GM23338 (cell line): Measurements from ENCODE around the gene STK24. TPM values are rescaled to one million over a fixed set of nuclear protein-coding genes. Genes with fewer than 3 reads are reported as not detected.
A peak's percentile ranks its signal among the peaks of the same experiment; 100 is the strongest.

Experiments
- ATAC-seq: fragments of 200-7000 bp; cut with Tn5 transposase; 3 replicates; pipeline ENCODE4 v1.9.1; 2020
- DNase-seq: peaks from one replicate; pipeline ENCODE4 v3.0.0-alpha.2; 2015; ENCODE audit warnings: low spot score
- H2AFZ ChIP-seq: fragments of 200-600 bp; sonication (generic); 2 replicates; pipeline ENCODE4 v1.8.0; 2016; ENCODE audit warnings: antibody characterized with exemption, mild to moderate bottlenecking, moderate library complexity
- H3F3A ChIP-seq: fragments of 200-600 bp; sonication (generic); replicated peaks from 2 replicates; pipeline ENCODE4 v1.8.0; 2017; ENCODE audit warnings: antibody characterized with exemption, mixed run types, low read depth
- H3K27ac ChIP-seq: fragments of 200-600 bp; sonication (generic); 2 replicates; pipeline ENCODE4 v1.6.1; 2016; ENCODE audit warnings: low read depth
- H3K27me3 ChIP-seq: fragments of 200-600 bp; sonication (generic); 2 replicates; pipeline ENCODE4 v1.8.0; 2016; ENCODE audit warnings: mild to moderate bottlenecking, mixed run types, moderate library complexity; ENCODE audit not compliant: insufficient read depth
- H3K36me3 ChIP-seq: fragments of 200-600 bp; sonication (generic); 2 replicates; pipeline ENCODE4 v1.8.0; 2016; ENCODE audit warnings: mild to moderate bottlenecking; ENCODE audit not compliant: insufficient read depth
- H3K4me1 ChIP-seq: fragments of 200-600 bp; sonication (generic); 2 replicates; pipeline ENCODE4 v1.8.0; 2016; ENCODE audit warnings: mild to moderate bottlenecking, moderate library complexity; ENCODE audit not compliant: insufficient read depth
- H3K4me2 ChIP-seq: fragments of 200-600 bp; sonication (generic); 2 replicates; pipeline ENCODE4 v1.7.1; 2017; ENCODE audit warnings: mixed run types
- H3K4me3 ChIP-seq: fragments of 200-600 bp; sonication (generic); 2 replicates; pipeline ENCODE4 v1.6.1; 2016; ENCODE audit warnings: mixed run types
- H3K79me2 ChIP-seq: fragments of 200-600 bp; sonication (generic); replicated peaks from 2 replicates; pipeline ENCODE4 v1.8.0; 2017; ENCODE audit warnings: mild to moderate bottlenecking; ENCODE audit not compliant: insufficient read depth
- H3K9me2 ChIP-seq: fragments of 200-600 bp; sonication (generic); 2 replicates; pipeline ENCODE4 v1.8.0; 2017; ENCODE audit not compliant: insufficient read depth
- H4K20me1 ChIP-seq: fragments of 200-600 bp; sonication (generic); replicated peaks from 2 replicates; pipeline ENCODE4 v1.8.0; 2017; ENCODE audit warnings: mild to moderate bottlenecking; ENCODE audit not compliant: insufficient read depth
- H3K27ac Mint-ChIP-seq: 2 replicates; pipeline ENCODE4 v1.8.0; 2020; ENCODE audit warnings: inconsistent platforms, mild to moderate bottlenecking, moderate library complexity, mixed read lengths
- H3K27me3 Mint-ChIP-seq: 3 replicates; pipeline ENCODE4 v1.8.0; 2022; ENCODE audit warnings: low read depth, mild to moderate bottlenecking, moderate library complexity, mixed read lengths, inconsistent platforms; ENCODE audit not compliant: insufficient read depth, poor library complexity
- H3K36me3 Mint-ChIP-seq: 3 replicates; pipeline ENCODE4 v1.8.0; 2021; ENCODE audit warnings: low read depth, mild to moderate bottlenecking, inconsistent platforms, moderate library complexity, mixed read lengths
- H3K4me1 Mint-ChIP-seq: 3 replicates; pipeline ENCODE4 v1.8.0; 2020; ENCODE audit warnings: mild to moderate bottlenecking, inconsistent platforms, mixed read lengths
- H3K4me3 Mint-ChIP-seq: 3 replicates; pipeline ENCODE4 v1.8.0; 2021; ENCODE audit warnings: moderate library complexity, mild to moderate bottlenecking, inconsistent platforms, mixed read lengths
- H3K9me3 Mint-ChIP-seq: 3 replicates; pipeline ENCODE4 v1.8.0; 2020; ENCODE audit warnings: moderate library complexity, mild to moderate bottlenecking, inconsistent platforms, mixed read lengths
- ETS1 ChIP-seq: IDR thresholded peaks from 2 replicates; pipeline ENCODE4 v1.6.1; 2016; ENCODE audit warnings: antibody characterized with exemption
- EZH2 ChIP-seq: fragments of 200-600 bp; sonication (generic); IDR thresholded peaks from one replicate; pipeline ENCODE4 v1.8.0; 2017; ENCODE audit warnings: antibody characterized with exemption, mild to moderate bottlenecking, low read depth; ENCODE audit not compliant: unreplicated experiment
- EZH2phosphoT487 ChIP-seq: fragments of 200-600 bp; sonication (generic); IDR thresholded peaks from one replicate; pipeline ENCODE4 v1.8.1; 2018; ENCODE audit warnings: antibody characterized with exemption; ENCODE audit not compliant: unreplicated experiment
- JUNB ChIP-seq: IDR thresholded peaks from one replicate; pipeline ENCODE4 v1.6.1; 2016; ENCODE audit warnings: antibody characterized with exemption; ENCODE audit not compliant: unreplicated experiment
- NANOG ChIP-seq: IDR thresholded peaks from 2 replicates; pipeline ENCODE4 v1.6.1; 2016; ENCODE audit warnings: antibody characterized with exemption, borderline replicate concordance
- POLR2AphosphoS5 ChIP-seq: IDR thresholded peaks from 2 replicates; pipeline ENCODE4 v1.6.1; 2016; ENCODE audit warnings: antibody characterized with exemption, low read depth
- STAT1 ChIP-seq: IDR thresholded peaks from one replicate; pipeline ENCODE4 v1.6.1; 2016; ENCODE audit warnings: antibody characterized with exemption; ENCODE audit not compliant: unreplicated experiment
- ZNF114 ChIP-seq: fragments of 250-450 bp; sonication (Bioruptor Pico); IDR thresholded peaks from 2 replicates; pipeline ENCODE4 v1.5.0; 2020; ENCODE audit warnings: mild to moderate bottlenecking, moderate library complexity
- ZNF331 ChIP-seq: fragments of 250-450 bp; sonication (Bioruptor Pico); IDR thresholded peaks from 2 replicates; pipeline ENCODE4 v1.5.0; 2020; ENCODE audit warnings: low read depth, mild to moderate bottlenecking, moderate library complexity
- polyA plus RNA-seq: library from polyadenylated mRNA; unstranded; fragments of >200 nt; fragmentation: Nextera tagmentation; extraction: Ambion mirVana; gene quantifications from 2 replicates; pipeline ENCODE4 v1.2.1, GENCODE V29; 2016
- total RNA-seq: library from RNA; depleted of rRNA; stranded (reverse); fragments of >200 nt; shearing (Covaris generic); gene quantifications from 2 replicates; pipeline ENCODE4 v1.2.3, GENCODE V29; 2014
- TF ChIP-seq, protein P1 (sequence below), 2 experiments: fragments of 200-600 bp in 1 of 2; sonication (generic) in 1 of 2; conservative IDR thresholded peaks; 2 replicates each; pipeline versions ENCODE4 v1.5.1 to v1.6.1; 2016 to 2017; ENCODE audit warnings: antibody characterized with exemption in 2 of 2, low read depth in 2 of 2, mild to moderate bottlenecking in 2 of 2, moderate library complexity in 1 of 2
- TF ChIP-seq, protein P2 (sequence below): IDR thresholded peaks from one replicate; pipeline ENCODE4 v1.6.1; 2018; ENCODE audit warnings: antibody characterized with exemption; ENCODE audit not compliant: unreplicated experiment
- TF ChIP-seq, protein P3 (sequence below): fragments of 250-450 bp; sonication (Bioruptor Pico); IDR thresholded peaks from 2 replicates; pipeline ENCODE4 v1.5.0; 2020; ENCODE audit warnings: mild to moderate bottlenecking, moderate library complexity

The STK24 gene
- total and polyA plus RNA-seq, 2 experiments from 2014 or later = 56.5 to 144 TPM

- Mint-ChIP-seq H3K36me3 (no peaks in the 10 kb centered on the region), H3K4me1 (peaks cover 83% of the 10 kb centered on the region), H3K4me3 (no peak overlapping the region), H3K9me3 (no peaks in the 10 kb centered on the region; the same call in 2 of the 3 replicates), H3K27me3 (peaks cover 10% of the 10 kb centered on the region), H3K27ac (no peak overlapping the region)
- H3K4me3 ChIP-seq = no peak overlapping the region
- H3K9me2 ChIP-seq = no peaks in the 10 kb centered on the region
- ATAC-seq (no peak), DNase-seq (no peak)
- H3K4me2 ChIP-seq = 0 out of 2 replicates have a peak overlapping the region, but pooled peaks have one; percentile 55
- no peak for TF ChIP-seq POLR2AphosphoS5
- no peak for TF ChIP-seq STAT1
- TF ChIP-seq, protein P1, sequence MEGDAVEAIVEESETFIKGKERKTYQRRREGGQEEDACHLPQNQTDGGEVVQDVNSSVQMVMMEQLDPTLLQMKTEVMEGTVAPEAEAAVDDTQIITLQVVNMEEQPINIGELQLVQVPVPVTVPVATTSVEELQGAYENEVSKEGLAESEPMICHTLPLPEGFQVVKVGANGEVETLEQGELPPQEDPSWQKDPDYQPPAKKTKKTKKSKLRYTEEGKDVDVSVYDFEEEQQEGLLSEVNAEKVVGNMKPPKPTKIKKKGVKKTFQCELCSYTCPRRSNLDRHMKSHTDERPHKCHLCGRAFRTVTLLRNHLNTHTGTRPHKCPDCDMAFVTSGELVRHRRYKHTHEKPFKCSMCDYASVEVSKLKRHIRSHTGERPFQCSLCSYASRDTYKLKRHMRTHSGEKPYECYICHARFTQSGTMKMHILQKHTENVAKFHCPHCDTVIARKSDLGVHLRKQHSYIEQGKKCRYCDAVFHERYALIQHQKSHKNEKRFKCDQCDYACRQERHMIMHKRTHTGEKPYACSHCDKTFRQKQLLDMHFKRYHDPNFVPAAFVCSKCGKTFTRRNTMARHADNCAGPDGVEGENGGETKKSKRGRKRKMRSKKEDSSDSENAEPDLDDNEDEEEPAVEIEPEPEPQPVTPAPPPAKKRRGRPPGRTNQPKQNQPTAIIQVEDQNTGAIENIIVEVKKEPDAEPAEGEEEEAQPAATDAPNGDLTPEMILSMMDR (conservative IDR thresholded peaks at IDR 0.05; ENCODE audit: low read depth in 2 of 2) = no peak
- no peak for TF ChIP-seq NANOG
- no peak for TF ChIP-seq ZNF331
- TF ChIP-seq ZNF114 (CRISPR knock-in tag) = no peak
- TF ChIP-seq ETS1 = no peak
- TF ChIP-seq EZH2 = no peak
- TF ChIP-seq JUNB = no peak
- TF ChIP-seq EZH2phosphoT487 = no peak
- TF ChIP-seq, protein P2, sequence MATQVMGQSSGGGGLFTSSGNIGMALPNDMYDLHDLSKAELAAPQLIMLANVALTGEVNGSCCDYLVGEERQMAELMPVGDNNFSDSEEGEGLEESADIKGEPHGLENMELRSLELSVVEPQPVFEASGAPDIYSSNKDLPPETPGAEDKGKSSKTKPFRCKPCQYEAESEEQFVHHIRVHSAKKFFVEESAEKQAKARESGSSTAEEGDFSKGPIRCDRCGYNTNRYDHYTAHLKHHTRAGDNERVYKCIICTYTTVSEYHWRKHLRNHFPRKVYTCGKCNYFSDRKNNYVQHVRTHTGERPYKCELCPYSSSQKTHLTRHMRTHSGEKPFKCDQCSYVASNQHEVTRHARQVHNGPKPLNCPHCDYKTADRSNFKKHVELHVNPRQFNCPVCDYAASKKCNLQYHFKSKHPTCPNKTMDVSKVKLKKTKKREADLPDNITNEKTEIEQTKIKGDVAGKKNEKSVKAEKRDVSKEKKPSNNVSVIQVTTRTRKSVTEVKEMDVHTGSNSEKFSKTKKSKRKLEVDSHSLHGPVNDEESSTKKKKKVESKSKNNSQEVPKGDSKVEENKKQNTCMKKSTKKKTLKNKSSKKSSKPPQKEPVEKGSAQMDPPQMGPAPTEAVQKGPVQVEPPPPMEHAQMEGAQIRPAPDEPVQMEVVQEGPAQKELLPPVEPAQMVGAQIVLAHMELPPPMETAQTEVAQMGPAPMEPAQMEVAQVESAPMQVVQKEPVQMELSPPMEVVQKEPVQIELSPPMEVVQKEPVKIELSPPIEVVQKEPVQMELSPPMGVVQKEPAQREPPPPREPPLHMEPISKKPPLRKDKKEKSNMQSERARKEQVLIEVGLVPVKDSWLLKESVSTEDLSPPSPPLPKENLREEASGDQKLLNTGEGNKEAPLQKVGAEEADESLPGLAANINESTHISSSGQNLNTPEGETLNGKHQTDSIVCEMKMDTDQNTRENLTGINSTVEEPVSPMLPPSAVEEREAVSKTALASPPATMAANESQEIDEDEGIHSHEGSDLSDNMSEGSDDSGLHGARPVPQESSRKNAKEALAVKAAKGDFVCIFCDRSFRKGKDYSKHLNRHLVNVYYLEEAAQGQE = no peak
- TF ChIP-seq, protein P3, sequence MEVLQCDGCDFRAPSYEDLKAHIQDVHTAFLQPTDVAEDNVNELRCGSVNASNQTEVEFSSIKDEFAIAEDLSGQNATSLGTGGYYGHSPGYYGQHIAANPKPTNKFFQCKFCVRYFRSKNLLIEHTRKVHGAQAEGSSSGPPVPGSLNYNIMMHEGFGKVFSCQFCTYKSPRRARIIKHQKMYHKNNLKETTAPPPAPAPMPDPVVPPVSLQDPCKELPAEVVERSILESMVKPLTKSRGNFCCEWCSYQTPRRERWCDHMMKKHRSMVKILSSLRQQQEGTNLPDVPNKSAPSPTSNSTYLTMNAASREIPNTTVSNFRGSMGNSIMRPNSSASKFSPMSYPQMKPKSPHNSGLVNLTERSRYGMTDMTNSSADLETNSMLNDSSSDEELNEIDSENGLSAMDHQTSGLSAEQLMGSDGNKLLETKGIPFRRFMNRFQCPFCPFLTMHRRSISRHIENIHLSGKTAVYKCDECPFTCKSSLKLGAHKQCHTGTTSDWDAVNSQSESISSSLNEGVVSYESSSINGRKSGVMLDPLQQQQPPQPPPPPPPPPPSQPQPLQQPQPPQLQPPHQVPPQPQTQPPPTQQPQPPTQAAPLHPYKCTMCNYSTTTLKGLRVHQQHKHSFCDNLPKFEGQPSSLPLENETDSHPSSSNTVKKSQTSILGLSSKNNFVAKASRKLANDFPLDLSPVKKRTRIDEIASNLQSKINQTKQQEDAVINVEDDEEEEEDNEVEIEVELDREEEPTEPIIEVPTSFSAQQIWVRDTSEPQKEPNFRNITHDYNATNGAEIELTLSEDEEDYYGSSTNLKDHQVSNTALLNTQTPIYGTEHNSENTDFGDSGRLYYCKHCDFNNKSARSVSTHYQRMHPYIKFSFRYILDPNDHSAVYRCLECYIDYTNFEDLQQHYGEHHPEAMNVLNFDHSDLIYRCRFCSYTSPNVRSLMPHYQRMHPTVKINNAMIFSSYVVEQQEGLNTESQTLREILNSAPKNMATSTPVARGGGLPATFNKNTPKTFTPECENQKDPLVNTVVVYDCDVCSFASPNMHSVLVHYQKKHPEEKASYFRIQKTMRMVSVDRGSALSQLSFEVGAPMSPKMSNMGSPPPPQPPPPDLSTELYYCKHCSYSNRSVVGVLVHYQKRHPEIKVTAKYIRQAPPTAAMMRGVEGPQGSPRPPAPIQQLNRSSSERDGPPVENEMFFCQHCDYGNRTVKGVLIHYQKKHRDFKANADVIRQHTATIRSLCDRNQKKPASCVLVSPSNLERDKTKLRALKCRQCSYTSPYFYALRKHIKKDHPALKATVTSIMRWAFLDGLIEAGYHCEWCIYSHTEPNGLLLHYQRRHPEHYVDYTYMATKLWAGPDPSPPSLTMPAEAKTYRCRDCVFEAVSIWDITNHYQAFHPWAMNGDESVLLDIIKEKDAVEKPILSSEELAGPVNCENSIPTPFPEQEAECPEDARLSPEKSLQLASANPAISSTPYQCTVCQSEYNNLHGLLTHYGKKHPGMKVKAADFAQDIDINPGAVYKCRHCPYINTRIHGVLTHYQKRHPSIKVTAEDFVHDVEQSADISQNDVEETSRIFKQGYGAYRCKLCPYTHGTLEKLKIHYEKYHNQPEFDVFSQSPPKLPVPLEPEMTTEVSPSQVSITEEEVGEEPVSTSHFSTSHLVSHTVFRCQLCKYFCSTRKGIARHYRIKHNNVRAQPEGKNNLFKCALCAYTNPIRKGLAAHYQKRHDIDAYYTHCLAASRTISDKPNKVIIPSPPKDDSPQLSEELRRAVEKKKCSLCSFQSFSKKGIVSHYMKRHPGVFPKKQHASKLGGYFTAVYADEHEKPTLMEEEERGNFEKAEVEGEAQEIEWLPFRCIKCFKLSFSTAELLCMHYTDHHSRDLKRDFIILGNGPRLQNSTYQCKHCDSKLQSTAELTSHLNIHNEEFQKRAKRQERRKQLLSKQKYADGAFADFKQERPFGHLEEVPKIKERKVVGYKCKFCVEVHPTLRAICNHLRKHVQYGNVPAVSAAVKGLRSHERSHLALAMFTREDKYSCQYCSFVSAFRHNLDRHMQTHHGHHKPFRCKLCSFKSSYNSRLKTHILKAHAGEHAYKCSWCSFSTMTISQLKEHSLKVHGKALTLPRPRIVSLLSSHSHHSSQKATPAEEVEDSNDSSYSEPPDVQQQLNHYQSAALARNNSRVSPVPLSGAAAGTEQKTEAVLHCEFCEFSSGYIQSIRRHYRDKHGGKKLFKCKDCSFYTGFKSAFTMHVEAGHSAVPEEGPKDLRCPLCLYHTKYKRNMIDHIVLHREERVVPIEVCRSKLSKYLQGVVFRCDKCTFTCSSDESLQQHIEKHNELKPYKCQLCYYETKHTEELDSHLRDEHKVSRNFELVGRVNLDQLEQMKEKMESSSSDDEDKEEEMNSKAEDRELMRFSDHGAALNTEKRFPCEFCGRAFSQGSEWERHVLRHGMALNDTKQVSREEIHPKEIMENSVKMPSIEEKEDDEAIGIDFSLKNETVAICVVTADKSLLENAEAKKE (CRISPR knock-in tag) = no peak
- peaks cover 100% of the 10 kb centered on the region for H3K79me2 ChIP-seq
- no peaks in the 10 kb centered on the region for H3K36me3 ChIP-seq
- H3K27me3 ChIP-seq = no peaks in the 10 kb centered on the region
- no peak overlapping the region for H3K27ac ChIP-seq
- peaks cover 91% of the 10 kb centered on the region for H4K20me1 ChIP-seq
- H3F3A ChIP-seq = no peaks in the 10 kb centered on the region
- H2AFZ ChIP-seq = no peak overlapping the region
- peaks cover 57% of the 10 kb centered on the region for H3K4me1 ChIP-seq
These were observed 36.4 kb downstream of the STK24 start for GRCh38 chr13:98540476-98540875.
